ENCODE measurements around the gene STAT3.

DNA sequence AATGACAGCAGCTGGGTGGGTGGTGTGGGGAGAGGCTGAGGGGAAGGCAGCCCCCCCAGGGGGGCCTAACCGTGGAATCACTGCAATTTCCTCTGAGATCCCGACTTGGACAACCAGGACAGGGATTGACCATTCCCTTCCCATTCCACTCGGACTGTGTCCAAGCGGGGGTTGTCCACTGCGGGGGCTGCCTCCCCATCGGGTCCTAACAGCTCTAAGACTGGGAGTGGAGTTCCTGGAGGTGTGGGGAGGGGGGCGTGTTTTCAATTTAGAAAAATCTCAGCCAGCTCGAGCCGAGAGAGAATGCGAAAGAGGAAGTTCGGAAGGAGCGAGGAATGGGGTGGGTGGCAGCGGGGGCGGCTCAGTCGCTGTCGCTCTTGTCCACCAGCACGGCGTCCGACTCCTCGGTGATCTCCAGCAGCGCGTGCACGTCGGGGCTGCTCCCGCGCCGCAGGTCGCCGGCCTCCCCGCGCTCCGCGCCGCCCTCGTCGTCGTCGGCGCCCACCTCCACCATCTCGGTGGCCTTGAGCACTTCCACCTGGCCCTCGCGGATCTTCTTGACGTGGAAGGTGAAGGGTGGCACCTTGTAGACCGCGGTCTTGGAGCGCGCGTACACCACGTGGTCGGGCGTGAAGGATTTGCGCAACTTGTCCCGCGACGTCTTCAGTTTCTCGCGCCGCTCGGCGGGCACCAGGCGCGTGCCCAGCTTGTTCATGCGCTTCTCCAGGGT is 16.2 kb upstream of the STAT3 start:
- TF ChIP-seq, protein P1, sequence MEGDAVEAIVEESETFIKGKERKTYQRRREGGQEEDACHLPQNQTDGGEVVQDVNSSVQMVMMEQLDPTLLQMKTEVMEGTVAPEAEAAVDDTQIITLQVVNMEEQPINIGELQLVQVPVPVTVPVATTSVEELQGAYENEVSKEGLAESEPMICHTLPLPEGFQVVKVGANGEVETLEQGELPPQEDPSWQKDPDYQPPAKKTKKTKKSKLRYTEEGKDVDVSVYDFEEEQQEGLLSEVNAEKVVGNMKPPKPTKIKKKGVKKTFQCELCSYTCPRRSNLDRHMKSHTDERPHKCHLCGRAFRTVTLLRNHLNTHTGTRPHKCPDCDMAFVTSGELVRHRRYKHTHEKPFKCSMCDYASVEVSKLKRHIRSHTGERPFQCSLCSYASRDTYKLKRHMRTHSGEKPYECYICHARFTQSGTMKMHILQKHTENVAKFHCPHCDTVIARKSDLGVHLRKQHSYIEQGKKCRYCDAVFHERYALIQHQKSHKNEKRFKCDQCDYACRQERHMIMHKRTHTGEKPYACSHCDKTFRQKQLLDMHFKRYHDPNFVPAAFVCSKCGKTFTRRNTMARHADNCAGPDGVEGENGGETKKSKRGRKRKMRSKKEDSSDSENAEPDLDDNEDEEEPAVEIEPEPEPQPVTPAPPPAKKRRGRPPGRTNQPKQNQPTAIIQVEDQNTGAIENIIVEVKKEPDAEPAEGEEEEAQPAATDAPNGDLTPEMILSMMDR (IDR thresholded peaks at IDR 0.05; ENCODE audit: insufficient read depth, low read length, poor library complexity, severe bottlenecking), result no peak
- no peak for TF ChIP-seq EZH2phosphoT487 (conservative IDR thresholded peaks at IDR 0.05; ENCODE audit: low read length)

Data from SU-DHL-6 (cell line).